Activated T-helper 1 cell treated with anti-CD3 and anti-CD28 coated beads, Interleukin-12 subunit alpha, Interleukin-12 subunit beta, Interleukin-2, Interleukin-4 antibody, amounts not matched to agents 30 ng/mL and 10 ng/mL and 1 ng/mL, durations not matched to agents 14 hours and 24 hours and 36 hours (primary cell): ENCODE data around the gene PAPPA. TPM values are rescaled to one million over a fixed set of nuclear protein-coding genes. Genes with fewer than 3 reads are reported as not detected.

ENCODE experiments used
- DNase-seq: peaks from one replicate; pipeline ENCODE4 v3.0.0; 2021; ENCODE audit warnings: low spot score
- H3K27ac Mint-ChIP-seq: one replicate; pipeline ENCODE4 v1.8.0; 2021; ENCODE audit warnings: mild to moderate bottlenecking, mixed read lengths
- H3K27me3 Mint-ChIP-seq: one replicate; pipeline ENCODE4 v1.8.0; 2022; ENCODE audit warnings: mild to moderate bottlenecking, moderate library complexity, mixed read lengths; ENCODE audit not compliant: insufficient read depth
- H3K36me3 Mint-ChIP-seq: one replicate; pipeline ENCODE4 v1.8.0; 2021; ENCODE audit warnings: low read depth, mixed read lengths
- H3K4me1 Mint-ChIP-seq: one replicate; pipeline ENCODE4 v1.8.0; 2021; ENCODE audit warnings: low read depth, mixed read lengths
- H3K4me3 Mint-ChIP-seq: one replicate; pipeline ENCODE4 v1.8.0; 2021; ENCODE audit warnings: mild to moderate bottlenecking, moderate library complexity, mixed read lengths
- H3K9me3 Mint-ChIP-seq: one replicate; pipeline ENCODE4 v1.8.0; 2021; ENCODE audit warnings: mixed read lengths
- intact Hi-C: fragments of 100-400 bp; cut with micrococcal nuclease; formaldehyde crosslinking; loops from one replicate; pipeline ENCODE4 v1.15.1; 2024
- total RNA-seq: library from RNA; stranded (reverse); gene quantifications from 2 replicates; pipeline ENCODE4 v1.2.3, GENCODE V29; 2022

Gene PAPPA
- total RNA-seq, result not detected in 2 replicates

- H3K4me1 Mint-ChIP-seq, result peaks cover 9% of the 10 kb centered on the region
- peaks cover 69% of the 10 kb centered on the region for H3K27me3 Mint-ChIP-seq
- H3K27ac Mint-ChIP-seq, result peak within 1 kb of the TSS; percentile 55
- H3K9me3 Mint-ChIP-seq, result no peaks in the 10 kb centered on the region
- no peak within 1 kb of the TSS for H3K4me3 Mint-ChIP-seq
- peaks cover 1% of the 10 kb centered on the region for H3K36me3 Mint-ChIP-seq
- no peak for DNase-seq
- intact Hi-C loops, result no loop called here
Measured at GRCh38 chr9:116153765-116154333, at the start of gene PAPPA. TSS of gene PAPPA (plus strand) at chr9:116153791. CDS start at chr9:116154173, 382 bp downstream.

- Mint-ChIP-seq H3K36me3 (no peaks in the 10 kb centered on the region), H3K27me3 (no peaks in the 10 kb centered on the region), H3K9me3 (no peaks in the 10 kb centered on the region), H3K4me3 (no peak overlapping the region), H3K4me1 (no peaks in the 10 kb centered on the region), H3K27ac (no peak overlapping the region)
- no peak for DNase-seq
- intact Hi-C loops, result no loop called here
Measured at GRCh38 chr9:116103976-116104820, 49.4 kb upstream of the PAPPA start.

GRCh38 chr9:116112236-116112635 is 41.4 kb upstream of the PAPPA start:
- Mint-ChIP-seq H3K4me3 (no peak overlapping the region), H3K27me3 (no peaks in the 10 kb centered on the region), H3K4me1 (no peaks in the 10 kb centered on the region), H3K9me3 (no peaks in the 10 kb centered on the region), H3K27ac (no peak overlapping the region), H3K36me3 (no peaks in the 10 kb centered on the region)
- intact Hi-C loops, result no loop called here
- DNase-seq, result no peak

- intact Hi-C loops, result no loop called here
- Mint-ChIP-seq H3K27me3 (no peaks in the 10 kb centered on the region), H3K4me1 (no peaks in the 10 kb centered on the region), H3K4me3 (no peak overlapping the region), H3K27ac (no peak overlapping the region), H3K9me3 (peaks cover 20% of the 10 kb centered on the region), H3K36me3 (no peaks in the 10 kb centered on the region)
- no peak for DNase-seq
Measured at GRCh38 chr9:116115761-116116353, 37.7 kb upstream of the PAPPA start.

GRCh38 chr9:116116393-116116792 is 37.2 kb upstream of the PAPPA start:
- no peak overlapping the region for H3K4me3 Mint-ChIP-seq
- H3K27ac Mint-ChIP-seq, result no peak overlapping the region
- H3K4me1 Mint-ChIP-seq, result no peaks in the 10 kb centered on the region
- no peaks in the 10 kb centered on the region for H3K27me3 Mint-ChIP-seq
- intact Hi-C loops, result no loop called here
- peaks cover 25% of the 10 kb centered on the region for H3K9me3 Mint-ChIP-seq
- no peaks in the 10 kb centered on the region for H3K36me3 Mint-ChIP-seq
- DNase-seq, result no peak

GRCh38 chr9:116123171-116123570 is 30.4 kb upstream of the PAPPA start:
- Mint-ChIP-seq H3K27me3 (no peaks in the 10 kb centered on the region), H3K9me3 (peaks cover 25% of the 10 kb centered on the region), H3K36me3 (no peaks in the 10 kb centered on the region), H3K27ac (no peak overlapping the region), H3K4me1 (no peaks in the 10 kb centered on the region), H3K4me3 (no peak overlapping the region)
- DNase-seq, result no peak
- intact Hi-C loops, result no loop called here

- H3K36me3 Mint-ChIP-seq, result no peaks in the 10 kb centered on the region
- DNase-seq, result no peak
- H3K4me1 Mint-ChIP-seq, result no peaks in the 10 kb centered on the region
- H3K4me3 Mint-ChIP-seq, result no peak overlapping the region
- peaks cover 11% of the 10 kb centered on the region for H3K9me3 Mint-ChIP-seq
- no peaks in the 10 kb centered on the region for H3K27me3 Mint-ChIP-seq
- intact Hi-C loops, result no loop called here
- no peak overlapping the region for H3K27ac Mint-ChIP-seq
Measured at GRCh38 chr9:116124472-116125040, 29.0 kb upstream of the PAPPA start.

- Mint-ChIP-seq H3K27me3 (no peaks in the 10 kb centered on the region), H3K4me3 (no peak overlapping the region), H3K9me3 (peaks cover 3% of the 10 kb centered on the region), H3K36me3 (no peaks in the 10 kb centered on the region), H3K27ac (no peak overlapping the region), H3K4me1 (no peaks in the 10 kb centered on the region)
- intact Hi-C loops, result no loop called here
- no peak for DNase-seq
Measured at GRCh38 chr9:116133163-116133562, 20.4 kb upstream of the PAPPA start.

GRCh38 chr9:116134975-116135374 is 18.6 kb upstream of the PAPPA start:
- peaks cover 3% of the 10 kb centered on the region for H3K9me3 Mint-ChIP-seq
- H3K27me3 Mint-ChIP-seq, result no peaks in the 10 kb centered on the region
- H3K27ac Mint-ChIP-seq, result no peak overlapping the region
- H3K4me1 Mint-ChIP-seq, result no peaks in the 10 kb centered on the region
- H3K4me3 Mint-ChIP-seq, result no peak overlapping the region
- no peaks in the 10 kb centered on the region for H3K36me3 Mint-ChIP-seq
- intact Hi-C loops, result no loop called here
- DNase-seq, result no peak

- intact Hi-C loops, result no loop called here
- H3K27me3 Mint-ChIP-seq, result no peaks in the 10 kb centered on the region
Measured at GRCh38 chr9:116137010-116137409, 16.6 kb upstream of the PAPPA start.

GRCh38 chr9:116137581-116137980 is 16.0 kb upstream of the PAPPA start:
- H3K9me3 Mint-ChIP-seq, result peaks cover 3% of the 10 kb centered on the region
- DNase-seq, result no peak
- no peak overlapping the region for H3K27ac Mint-ChIP-seq
- H3K4me1 Mint-ChIP-seq, result no peaks in the 10 kb centered on the region
- no peaks in the 10 kb centered on the region for H3K36me3 Mint-ChIP-seq
- H3K27me3 Mint-ChIP-seq, result no peaks in the 10 kb centered on the region
- no peak overlapping the region for H3K4me3 Mint-ChIP-seq
- intact Hi-C loops, result no loop called here

More at GRCh38 chr9:116137010-116137409, 16.6 kb upstream of the PAPPA start:
- H3K9me3 Mint-ChIP-seq, result peaks cover 3% of the 10 kb centered on the region
- H3K36me3 Mint-ChIP-seq, result no peaks in the 10 kb centered on the region
- H3K4me1 Mint-ChIP-seq, result no peaks in the 10 kb centered on the region
- H3K27ac Mint-ChIP-seq, result no peak overlapping the region
- no peak for DNase-seq
- H3K4me3 Mint-ChIP-seq, result no peak overlapping the region

- H3K9me3 Mint-ChIP-seq, result no peaks in the 10 kb centered on the region
- H3K36me3 Mint-ChIP-seq, result no peaks in the 10 kb centered on the region
- H3K4me3 Mint-ChIP-seq, result no peak overlapping the region
- H3K27me3 Mint-ChIP-seq, result no peaks in the 10 kb centered on the region
- no peak overlapping the region for H3K27ac Mint-ChIP-seq
- DNase-seq, result no peak
- no peaks in the 10 kb centered on the region for H3K4me1 Mint-ChIP-seq
- intact Hi-C loops, result no loop called here
Measured at GRCh38 chr9:116141864-116142561, 11.6 kb upstream of the PAPPA start.
